ENCODE data around the gene TRIP4. TPM values are rescaled to one million over a fixed set of nuclear protein-coding genes. Genes with fewer than 3 reads are reported as not detected.

The TRIP4 gene
- total RNA-seq, 1 experiment from 2014 or later = 21.7 TPM

GRCh38 chr15:64341961-64342360 is 45.7 kb upstream of the TRIP4 start:
- Histone ChIP-seq H3K4me2 (ENCODE audit: insufficient read depth, insufficient read length, low read length) (no peak overlapping the region), H2BK120ac (ENCODE audit: low read depth, low read length, poor library complexity, severe bottlenecking) (no peak overlapping the region), H3K23ac (ENCODE audit: insufficient read length, low read depth, low read length) (no peak overlapping the region), H2BK15ac (ENCODE audit: low read depth, low read length) (no peak overlapping the region), H3K56ac (ENCODE audit: insufficient read length, low read depth, low read length) (no peak overlapping the region), H3K27me3 (ENCODE audit: insufficient read depth, low read length) (no peaks in the 10 kb centered on the region), H3K9me3 (ENCODE audit: control insufficient read depth, low read depth, low read length) (no peaks in the 10 kb centered on the region), H3K4me1 (ENCODE audit: insufficient read depth, low read length) (no peaks in the 10 kb centered on the region), H4K5ac (ENCODE audit: insufficient read length, low read depth, low read length) (no peak overlapping the region), H3K79me1 (ENCODE audit: insufficient read depth, low read depth, low read length, poor library complexity, severe bottlenecking) (no peaks in the 10 kb centered on the region), H3K27ac (ENCODE audit: insufficient read length, low read depth, low read length) (no peak overlapping the region), H2BK12ac (ENCODE audit: insufficient read length, low read depth, low read length) (no peak overlapping the region), H2BK5ac (ENCODE audit: insufficient read length, low read length) (no peak overlapping the region), H4K91ac (ENCODE audit: insufficient read length, low read depth, low read length) (no peak overlapping the region), H3K79me2 (ENCODE audit: insufficient read depth, low read length) (no peaks in the 10 kb centered on the region), H3T11ph (ENCODE audit: low read length) (no peak overlapping the region), H2BK20ac (ENCODE audit: low read depth, low read length, poor library complexity, severe bottlenecking) (no peak overlapping the region), H3K14ac (ENCODE audit: insufficient read depth, low read length) (no peak overlapping the region), H4K8ac (replicated peaks; ENCODE audit: insufficient read length, low read depth, low read length) (no peak overlapping the region), H3K9ac (ENCODE audit: extremely low read depth, insufficient read length, low read length) (no peak overlapping the region), H3K4ac (ENCODE audit: low read depth, low read length) (no peak overlapping the region), H3K18ac (ENCODE audit: insufficient read length, low read depth, low read length) (no peak overlapping the region), H4K20me1 (ENCODE audit: control insufficient read depth, insufficient read depth, insufficient read length) (no peaks in the 10 kb centered on the region), H3K23me2 (ENCODE audit: insufficient read length, low read depth, low read length, poor library complexity, severe bottlenecking) (no peaks in the 10 kb centered on the region), H2AK5ac (ENCODE audit: insufficient read length, low read length) (no peak overlapping the region), H2AFZ (ENCODE audit: low read length) (no peak overlapping the region)
- peaks cover 2 to 12% (median 10%) of the 10 kb centered on the region in 3 experiments; a peak in 5 of 7 replicates for H3K36me3 Mint-ChIP-seq (ENCODE audit: insufficient read depth in 1 of 3, low read depth in 3 of 3)
- no CpG with 5 or more reads among the region's 4 CpGs for WGBS (ENCODE audit: extremely low coverage, insufficient read length, low lambda C conversion rate)
- DNase-seq = no peak
- peak overlapping the region in 1 of 3 experiments; percentile 45; a peak in 1 of 7 replicates for H3K27ac Mint-ChIP-seq
- TF ChIP-seq CTCF (conservative IDR thresholded peaks at IDR 0.05) = no peak
- no peaks in the 10 kb centered on the region for H3K27me3 Mint-ChIP-seq (ENCODE audit: low read depth)
- peaks cover 9 to 12% of the 10 kb centered on the region in 2 experiments for H3K4me1 Mint-ChIP-seq
- H3K4me3 Mint-ChIP-seq = no peak overlapping the region
- no peaks in the 10 kb centered on the region for H3K9me3 Mint-ChIP-seq
